ENCODE measurements around the gene ACSS2.

DNA sequence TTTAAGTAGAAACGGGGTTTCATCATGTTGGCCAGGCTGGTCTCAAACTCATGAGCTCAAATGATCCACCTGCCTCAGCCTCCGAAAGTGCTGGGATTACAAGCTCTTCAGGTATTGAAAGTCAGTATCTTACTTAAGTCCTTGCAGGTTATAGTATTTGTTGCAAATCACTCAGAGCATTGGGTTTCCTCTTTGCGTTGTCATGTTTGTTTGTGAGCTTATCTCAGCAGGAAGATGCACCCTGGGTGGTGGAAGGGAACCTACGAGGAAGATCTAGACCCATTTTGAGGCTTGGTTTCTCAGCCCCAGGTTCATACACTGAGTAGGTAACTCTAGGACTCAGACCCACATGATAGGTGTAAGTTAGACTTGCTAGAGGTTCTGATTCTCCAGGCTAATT is 97.8 kb downstream of the ACSS2 start:
- TF ChIP-seq ZNF274 (IDR thresholded peaks at IDR 0.05; ENCODE audit: low read depth, low read length) (no peak), SUZ12 (IDR thresholded peaks at IDR 0.05; ENCODE audit: extremely low read depth, insufficient read depth, insufficient read length) (no peak)

All from NT2/D1 (cell line).